Neural cell (in vitro differentiated cells): ENCODE results near the gene GABBR2. TPM values are rescaled to one million over a fixed set of nuclear protein-coding genes. Genes with fewer than 3 reads are reported as not detected.

ENCODE experiments used
- H2AFZ ChIP-seq: fragments of 200-600, 300-800 bp; sonication (generic), shearing (Covaris generic); 2 replicates; pipeline ENCODE4 v1.6.0; 2014; ENCODE audit warnings: low read depth, mild to moderate bottlenecking, antibody characterized with exemption, low read length, moderate library complexity
- H3F3A ChIP-seq: fragments of 200-600 bp; shearing (Covaris generic); 2 replicates; pipeline ENCODE4 v1.6.1; 2016; ENCODE audit warnings: mild to moderate bottlenecking, moderate library complexity, mixed read lengths, antibody characterized with exemption, low read length; ENCODE audit not compliant: insufficient read depth, poor library complexity, severe bottlenecking
- H3K27ac ChIP-seq: fragments of 200-600, 300-800 bp; sonication (generic), shearing (Covaris generic); 2 replicates; pipeline ENCODE4 v1.5.1; 2014; ENCODE audit warnings: mild to moderate bottlenecking, low read length, moderate library complexity
- H3K27me3 ChIP-seq: fragments of 300-800, 200-600 bp; sonication (generic), shearing (Covaris generic); 2 replicates; pipeline ENCODE4 v1.6.0; 2014; ENCODE audit warnings: mild to moderate bottlenecking, low read depth, low read length, moderate library complexity; ENCODE audit not compliant: insufficient read depth
- H3K36me3 ChIP-seq: fragments of 300-800, 200-600 bp; sonication (generic), shearing (Covaris generic); 2 replicates; pipeline ENCODE4 v1.5.1; 2014; ENCODE audit warnings: mild to moderate bottlenecking, antibody characterized with exemption, low read length, moderate library complexity; ENCODE audit not compliant: insufficient read depth
- H3K4me2 ChIP-seq: fragments of 300-800, 200-600 bp; sonication (generic), shearing (Covaris generic); 2 replicates; pipeline ENCODE4 v1.6.0; 2014; ENCODE audit warnings: mild to moderate bottlenecking, low read length
- H3K4me3 ChIP-seq: fragments of 300-800, 200-600 bp; sonication (generic), shearing (Covaris generic); 2 replicates; pipeline ENCODE4 v1.5.1; 2014; ENCODE audit warnings: mild to moderate bottlenecking, low read length, moderate library complexity
- H3K79me2 ChIP-seq: fragments of 200-600 bp; shearing (Covaris generic); replicated peaks from 2 replicates; pipeline ENCODE4 v1.6.0; 2014; ENCODE audit warnings: mild to moderate bottlenecking, low read length, moderate library complexity; ENCODE audit not compliant: insufficient read depth
- H3K9ac ChIP-seq: fragments of 300-800, 200-600 bp; sonication (generic), shearing (Covaris generic); 2 replicates; pipeline ENCODE4 v1.6.1; 2016; ENCODE audit warnings: mild to moderate bottlenecking, low read length, mixed read lengths
- H3K9me2 ChIP-seq: fragments of 200-600 bp; shearing (Covaris generic); 2 replicates; pipeline ENCODE4 v1.6.1; 2016; ENCODE audit warnings: mild to moderate bottlenecking, low read length, mixed read lengths; ENCODE audit not compliant: insufficient read depth
- H3K9me3 ChIP-seq: fragments of 200-600, 300-800 bp; sonication (generic), shearing (Covaris generic); 2 replicates; pipeline ENCODE4 v1.6.1; 2016; ENCODE audit warnings: mild to moderate bottlenecking, mixed run types, low read length, moderate library complexity, mixed read lengths
- H4K20me1 ChIP-seq: fragments of 200-600 bp; shearing (Covaris generic); 2 replicates; pipeline ENCODE4 v1.6.1; 2016; ENCODE audit warnings: mild to moderate bottlenecking, mixed run types; ENCODE audit not compliant: insufficient read depth
- CTCF ChIP-seq: fragments of 450-650 bp; IDR thresholded peaks from 2 replicates; pipeline ENCODE4 v1.5.1; 2014; ENCODE audit warnings: antibody characterized with exemption, mild to moderate bottlenecking, moderate library complexity; ENCODE audit not compliant: poor library complexity, severe bottlenecking
- EP300 ChIP-seq: fragments of 450-650 bp; conservative IDR thresholded peaks from 2 replicates; pipeline ENCODE4 v1.6.1; 2014; ENCODE audit warnings: antibody characterized with exemption, mild to moderate bottlenecking, moderate library complexity; ENCODE audit not compliant: poor library complexity, severe bottlenecking
- EZH2 ChIP-seq: fragments of 200-600, 300-800 bp; shearing (Covaris generic), sonication (generic); IDR thresholded peaks from 2 replicates; pipeline ENCODE4 v1.6.1; 2014; ENCODE audit warnings: antibody characterized with exemption, low read length, borderline replicate concordance, mild to moderate bottlenecking; ENCODE audit not compliant: insufficient read depth, poor library complexity, severe bottlenecking
- MXI1 ChIP-seq: fragments of 450-650 bp; conservative IDR thresholded peaks from 2 replicates; pipeline ENCODE4 v1.6.1; 2014; ENCODE audit warnings: antibody characterized with exemption, mild to moderate bottlenecking; ENCODE audit not compliant: poor library complexity, severe bottlenecking
- POLR2AphosphoS5 ChIP-seq: IDR thresholded peaks from 2 replicates; pipeline ENCODE4 v1.6.1; 2012
- RAD21 ChIP-seq: fragments of 450-650 bp; conservative IDR thresholded peaks from 2 replicates; pipeline ENCODE4 v1.6.1; 2014; ENCODE audit warnings: antibody characterized with exemption, mild to moderate bottlenecking, moderate library complexity
- REST ChIP-seq: IDR thresholded peaks from 2 replicates; pipeline ENCODE4 v1.6.1; 2012; ENCODE audit warnings: borderline replicate concordance
- SMC3 ChIP-seq: fragments of 450-650 bp; conservative IDR thresholded peaks from 2 replicates; pipeline ENCODE4 v1.6.1; 2014; ENCODE audit warnings: antibody characterized with exemption, mild to moderate bottlenecking, moderate library complexity; ENCODE audit not compliant: poor library complexity
- TAF1 ChIP-seq: IDR thresholded peaks from 2 replicates; pipeline ENCODE4 v1.6.1; 2012; ENCODE audit warnings: low read depth
- polyA plus RNA-seq: library from polyadenylated mRNA; depleted of rRNA; stranded (reverse); fragments of >200 nt; gene quantifications from 2 replicates; pipeline ENCODE4 v1.2.3, GENCODE V29; 2014

Gene GABBR2
- polyA plus RNA-seq, 1 donor from 2014 or later: 7.1 TPM

- TF ChIP-seq POLR2AphosphoS5 (no peak), TAF1 (no peak), CTCF (no peak), MXI1 (no peak), RAD21 (no peak)
- H3K36me3 ChIP-seq: no peaks in the 10 kb centered on the region
- no peak overlapping the region for H3K4me2 ChIP-seq
- H3K79me2 ChIP-seq: no peaks in the 10 kb centered on the region
- H3K4me3 ChIP-seq: no peak overlapping the region
- H2AFZ ChIP-seq: no peak overlapping the region
- H4K20me1 ChIP-seq: no peaks in the 10 kb centered on the region
- no peak overlapping the region for H3K9ac ChIP-seq
- H3K9me2 ChIP-seq: no peaks in the 10 kb centered on the region
- H3F3A ChIP-seq: no peaks in the 10 kb centered on the region
- no peaks in the 10 kb centered on the region for H3K27me3 ChIP-seq
- H3K27ac ChIP-seq: no peak overlapping the region
- no peaks in the 10 kb centered on the region for H3K9me3 ChIP-seq
These were observed 348.5 kb downstream of the GABBR2 start for GRCh38 chr9:98360176-98360708.

GRCh38 chr9:98359569-98359968 lies 349.2 kb downstream of the GABBR2 start:
- H3K4me3 ChIP-seq: no peak overlapping the region
- TF ChIP-seq SMC3: no peak
- TF ChIP-seq MXI1: no peak
- TF ChIP-seq CTCF: no peak
- no peak for TF ChIP-seq POLR2AphosphoS5
- no peak for TF ChIP-seq TAF1
- TF ChIP-seq EP300: no peak
- no peak for TF ChIP-seq EZH2
- no peak overlapping the region for H2AFZ ChIP-seq
- no peaks in the 10 kb centered on the region for H3K9me2 ChIP-seq
- no peaks in the 10 kb centered on the region for H3K9me3 ChIP-seq
- no peaks in the 10 kb centered on the region for H3K27me3 ChIP-seq
- no peaks in the 10 kb centered on the region for H4K20me1 ChIP-seq
- no peak overlapping the region for H3K27ac ChIP-seq
- H3F3A ChIP-seq: no peaks in the 10 kb centered on the region
- no peak overlapping the region for H3K9ac ChIP-seq
- H3K4me2 ChIP-seq: no peak overlapping the region
- no peaks in the 10 kb centered on the region for H3K79me2 ChIP-seq
- H3K36me3 ChIP-seq: no peaks in the 10 kb centered on the region

- Histone ChIP-seq H3K9me2 (no peaks in the 10 kb centered on the region), H3K4me3 (no peak overlapping the region), H3K9me3 (no peaks in the 10 kb centered on the region), H3K27me3 (no peaks in the 10 kb centered on the region), H3K4me2 (no peak overlapping the region), H3K79me2 (no peaks in the 10 kb centered on the region), H3F3A (no peaks in the 10 kb centered on the region), H3K9ac (no peak overlapping the region), H4K20me1 (no peaks in the 10 kb centered on the region), H3K27ac (no peak overlapping the region), H3K36me3 (no peaks in the 10 kb centered on the region), H2AFZ (no peak overlapping the region)
- no peak for TF ChIP-seq RAD21
- no peak for TF ChIP-seq SMC3
- no peak for TF ChIP-seq MXI1
- TF ChIP-seq POLR2AphosphoS5: no peak
- no peak for TF ChIP-seq REST
- no peak for TF ChIP-seq TAF1
- no peak for TF ChIP-seq CTCF
- TF ChIP-seq EZH2: no peak
- TF ChIP-seq EP300: no peak
These were observed 350.7 kb downstream of the GABBR2 start for GRCh38 chr9:98357921-98358535.
